NCI-H1092 (cell line): Measurements from ENCODE around the gene RNF224.
A peak's percentile ranks its signal among the peaks of the same experiment; 100 is the strongest.

Source experiments
- DNase-seq: peaks from one replicate; lab custom pipeline; 2025; lab: John Stamatoyannopoulos, UW

RNF224 gene

GRCh38 chr9:137215196-137215986 lies 11.9 kb upstream of the RNF224 start:
- DNase-seq: no peak

DNA sequence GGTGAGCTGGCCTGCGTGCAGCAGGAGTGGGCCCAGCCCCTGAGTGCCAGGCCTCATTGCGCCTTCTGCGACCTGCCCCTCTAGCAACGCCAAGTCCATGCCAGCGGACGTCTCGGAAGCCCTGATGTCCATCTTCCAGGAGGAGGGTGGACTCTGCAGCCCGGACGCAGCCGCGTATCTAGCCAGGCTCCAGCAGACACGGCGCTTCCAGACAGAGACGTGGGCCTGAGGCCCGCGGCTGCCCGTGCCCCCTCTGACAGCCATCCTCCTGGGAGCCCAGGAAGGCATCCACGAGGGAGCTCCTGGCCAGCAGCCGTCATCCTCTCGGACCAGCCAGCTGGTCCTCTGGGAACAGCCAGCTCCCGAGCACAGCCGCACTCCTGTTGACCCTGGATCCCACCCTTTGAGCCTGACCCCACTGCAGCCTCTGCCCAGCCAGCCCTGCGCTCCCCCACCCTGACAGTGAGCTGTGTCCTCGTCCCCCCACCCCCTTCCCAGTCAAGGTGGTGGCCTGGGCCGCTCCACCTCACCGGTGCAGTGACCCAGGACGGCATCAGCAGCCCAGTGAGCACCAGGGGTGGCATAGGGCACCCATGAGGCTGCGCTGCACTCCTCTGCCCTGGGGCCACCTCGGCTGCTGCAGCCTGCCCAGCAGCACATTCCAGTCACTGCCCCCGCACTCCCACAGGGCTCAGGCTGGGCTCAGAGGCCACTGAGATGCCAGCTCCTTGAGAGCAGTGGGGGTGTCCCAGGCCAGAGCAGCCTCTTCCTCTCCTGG lies 10.9 kb upstream of the RNF224 start:
- no peak for DNase-seq

DNA sequence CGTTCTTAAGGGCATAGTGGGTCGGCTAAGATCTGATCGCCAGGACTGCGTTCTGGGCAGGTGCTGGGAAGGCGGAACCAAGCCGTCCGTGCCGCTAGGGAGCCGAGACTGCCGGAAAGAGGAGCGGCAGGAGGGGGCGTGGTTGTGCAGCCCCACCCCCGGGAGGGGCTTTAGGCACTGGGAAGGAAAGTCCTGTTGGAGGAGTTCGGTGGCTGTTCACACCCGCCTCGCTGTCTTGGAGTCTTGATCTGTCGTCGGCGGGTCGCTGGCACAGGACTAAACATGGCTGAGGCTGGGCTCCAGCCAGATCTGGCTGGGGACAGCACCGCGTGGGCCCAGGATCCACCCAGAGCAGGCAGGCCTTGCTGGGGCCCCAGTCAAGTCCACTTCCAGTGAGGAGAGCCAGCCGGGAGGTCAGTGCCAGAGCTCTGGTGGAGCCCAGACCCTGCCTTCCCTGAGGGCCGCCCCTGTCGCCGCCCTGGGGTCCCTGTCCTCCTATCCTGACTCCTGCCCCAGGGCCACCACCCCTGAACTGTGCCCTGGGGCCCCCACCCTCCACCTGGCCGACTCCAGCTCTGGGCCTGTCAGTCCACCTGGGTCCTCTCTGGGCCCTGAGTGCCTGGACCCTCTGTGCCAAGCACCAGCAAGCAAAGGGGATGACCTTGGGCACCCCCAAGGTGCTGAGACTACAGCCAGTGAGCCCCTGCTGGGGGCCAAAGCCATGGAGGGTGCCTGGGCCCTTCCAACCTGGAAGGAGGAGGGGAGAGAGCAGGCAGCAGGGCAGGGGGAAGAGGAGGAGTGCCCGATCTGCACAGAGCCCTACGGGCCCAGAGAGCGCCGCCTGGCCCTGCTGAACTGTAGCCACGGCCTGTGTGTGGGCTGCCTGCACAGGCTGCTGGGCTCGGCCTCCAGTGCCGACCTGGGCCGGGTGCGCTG lies 9.8 kb upstream of the RNF224 start:
- DNase-seq: no peak

GRCh38 chr9:137218212-137218753 lies 9.0 kb upstream of the RNF224 start:
- DNase-seq: no peak

GRCh38 chr9:137218754-137219271 lies 8.5 kb upstream of the RNF224 start:
- no peak for DNase-seq

DNA sequence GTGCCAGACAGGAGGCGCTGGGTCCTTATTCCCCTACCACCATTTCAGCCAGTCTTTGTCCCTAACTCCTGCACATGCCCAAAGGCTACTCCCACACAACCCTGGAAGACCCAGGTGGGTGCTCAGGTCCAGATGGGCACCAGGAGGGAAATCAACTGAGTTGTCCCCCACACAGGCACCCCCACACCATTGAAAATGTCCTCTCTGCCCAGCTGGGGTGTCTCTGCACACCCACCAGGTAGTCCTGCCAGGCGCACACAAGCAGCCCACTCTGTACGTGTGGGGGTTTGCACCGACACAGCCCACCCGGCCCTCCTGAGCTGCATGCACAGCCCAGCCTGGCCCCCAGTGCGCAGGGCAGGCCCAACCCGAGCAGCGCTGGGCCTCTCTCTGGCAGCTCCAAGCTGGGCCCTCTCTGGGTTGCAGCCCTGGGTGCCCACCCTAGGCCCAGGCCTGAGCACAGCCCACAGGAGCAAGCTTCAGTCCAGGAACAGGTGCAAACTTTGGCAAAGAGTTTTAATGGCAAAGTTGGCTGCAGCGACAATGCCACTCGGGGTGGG lies 7.5 kb upstream of the RNF224 start:
- DNase-seq: no peak

DNA sequence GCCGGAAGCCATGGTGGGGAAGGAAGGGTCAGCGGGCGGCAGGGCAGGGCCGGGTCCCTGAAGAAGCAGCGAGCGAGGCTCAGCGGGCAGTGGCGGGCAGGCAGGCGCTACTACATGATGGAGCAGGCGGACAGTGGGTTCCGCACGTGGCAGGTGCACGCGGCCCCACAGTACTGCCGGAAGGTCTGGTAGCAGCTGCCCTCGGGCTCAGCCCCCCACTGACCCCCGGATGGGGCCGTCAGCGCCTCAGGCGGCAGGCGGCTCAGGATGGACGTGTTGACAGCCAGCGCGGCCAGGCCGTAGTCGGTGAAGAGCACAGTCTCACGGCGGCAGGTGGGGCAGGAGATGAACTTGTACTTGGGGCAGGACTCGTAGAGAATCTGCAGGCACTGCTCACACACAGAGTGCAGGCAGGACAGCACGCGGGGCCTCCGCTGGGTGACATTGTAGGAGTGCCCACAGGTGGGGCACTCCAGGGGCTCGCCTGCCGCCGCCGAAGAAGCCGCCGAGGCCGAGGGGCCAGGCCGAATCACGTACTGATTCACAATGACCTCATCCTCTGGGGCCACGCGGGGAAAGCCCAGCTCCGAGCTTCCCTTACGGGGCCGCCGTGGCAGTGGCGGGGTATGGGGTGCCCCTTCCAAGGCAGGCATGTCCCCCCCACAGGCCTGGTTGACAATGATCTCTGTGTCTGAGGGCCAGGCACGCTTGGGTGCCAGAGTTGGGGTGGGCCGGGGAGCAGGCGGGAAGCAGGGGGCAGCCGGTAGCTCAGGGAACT lies 6.8 kb upstream of the RNF224 start:
- DNase-seq: no peak

DNA sequence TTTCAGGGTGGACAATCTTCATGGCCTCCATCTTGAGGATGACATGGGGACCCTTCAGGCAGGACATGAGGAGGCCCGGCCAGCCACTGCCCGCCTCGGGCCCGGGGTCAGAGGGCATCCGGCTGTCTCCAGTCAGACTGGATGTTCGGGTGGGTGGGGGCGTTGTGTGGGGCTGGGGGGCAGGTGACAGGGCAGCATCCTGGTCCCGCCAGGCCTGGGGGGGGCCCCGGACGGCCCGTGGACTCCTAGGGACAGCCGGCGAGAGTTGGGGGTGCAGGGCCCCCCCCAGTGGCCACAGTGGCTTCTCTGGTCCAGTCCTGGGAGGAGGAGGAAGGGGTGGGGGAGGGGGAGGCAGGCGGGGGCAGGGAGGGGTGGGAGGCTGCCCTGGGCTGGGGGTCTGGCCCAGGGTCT lies 6.2 kb upstream of the RNF224 start:
- no peak for DNase-seq

- no peak for DNase-seq
These were observed 5.7 kb upstream of the RNF224 start for GRCh38 chr9:137221506-137222111.

GRCh38 chr9:137222190-137223077 lies 4.9 kb upstream of the RNF224 start, which contains the start of gene RNF208:
Gene RNF208 (minus strand): TSS chr9:137222240. CDS start chr9:137221212, 1,028 bp downstream.
- DNase-seq: no peak

DNA sequence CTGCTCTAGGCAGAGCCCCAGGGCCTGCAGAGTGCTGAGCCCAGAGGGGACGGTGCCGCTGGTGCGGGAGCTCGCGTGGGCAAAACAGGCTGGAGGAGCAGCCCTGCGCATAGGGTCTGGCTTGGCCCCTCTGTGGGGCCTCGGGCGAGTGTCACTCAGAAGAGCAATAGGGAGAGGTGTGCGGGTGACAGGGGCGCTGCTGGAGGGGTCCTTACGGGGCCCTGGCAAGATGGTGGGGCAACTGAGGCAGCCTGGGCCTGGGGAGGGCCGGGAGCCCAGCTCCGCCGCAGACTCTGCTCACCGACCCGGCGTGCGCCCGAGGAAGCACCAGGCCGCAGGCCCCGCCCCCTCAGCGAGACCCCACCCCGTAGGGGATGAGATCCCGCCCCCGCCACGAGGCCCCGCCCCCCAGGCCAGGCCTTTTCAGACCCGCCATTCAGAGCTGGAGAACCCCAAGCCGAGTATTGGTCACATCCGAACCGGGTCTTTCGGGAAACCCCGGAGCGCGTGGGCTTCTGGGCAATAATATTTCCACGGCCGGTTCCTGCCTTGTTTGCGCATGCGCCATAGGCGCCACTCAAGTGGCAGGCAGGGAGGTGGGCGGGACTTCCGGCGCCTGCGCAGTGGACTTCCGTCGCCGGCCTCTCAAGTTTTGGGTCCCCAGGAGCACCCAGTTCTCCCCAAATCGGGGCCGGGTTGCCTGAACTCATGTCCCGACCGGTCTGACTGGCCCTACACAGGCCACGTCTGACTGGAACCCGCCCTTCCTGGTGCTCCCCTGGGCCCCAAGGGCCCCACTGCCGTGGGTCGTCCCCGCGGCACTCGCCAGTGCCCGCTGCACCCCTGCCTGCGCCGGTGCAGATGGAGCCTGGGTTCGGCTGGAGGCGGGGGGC lies 4.0 kb upstream of the RNF224 start:
- peak; percentile 98 for DNase-seq

- no peak for DNase-seq
These were observed 2.2 kb upstream of the RNF224 start, which contains the start of gene CYSRT1 for GRCh38 chr9:137224830-137225694. Gene CYSRT1 (plus strand): TSS chr9:137225174. CDS start chr9:137225622, 448 bp downstream.

DNA sequence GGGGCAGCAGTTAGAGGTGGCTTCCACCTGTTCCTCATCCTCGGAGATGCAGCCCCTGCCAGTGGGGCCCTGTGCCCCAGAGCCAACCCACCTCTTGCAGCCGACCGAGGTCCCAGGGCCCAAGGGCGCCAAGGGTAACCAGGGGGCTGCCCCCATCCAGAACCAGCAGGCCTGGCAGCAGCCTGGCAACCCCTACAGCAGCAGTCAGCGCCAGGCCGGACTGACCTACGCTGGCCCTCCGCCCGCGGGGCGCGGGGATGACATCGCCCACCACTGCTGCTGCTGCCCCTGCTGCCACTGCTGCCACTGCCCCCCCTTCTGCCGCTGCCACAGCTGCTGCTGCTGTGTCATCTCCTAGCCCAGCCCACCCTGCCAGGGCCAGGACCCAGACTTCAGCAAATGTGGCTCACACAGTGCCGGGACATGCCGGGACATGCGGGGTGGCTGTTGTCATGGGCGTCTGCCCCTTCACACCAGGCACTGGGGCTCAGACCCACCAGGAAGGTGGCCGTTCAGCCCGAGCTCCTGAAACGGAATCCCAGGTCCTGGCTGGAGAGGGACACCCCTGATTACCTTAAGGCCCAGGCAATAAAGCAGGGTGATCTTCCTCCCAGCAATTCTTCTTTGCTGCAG lies 1.5 kb upstream of the RNF224 start:
- DNase-seq: no peak

GRCh38 chr9:137226338-137227053 lies 806 bp upstream of the RNF224 start:
- no peak for DNase-seq

DNA sequence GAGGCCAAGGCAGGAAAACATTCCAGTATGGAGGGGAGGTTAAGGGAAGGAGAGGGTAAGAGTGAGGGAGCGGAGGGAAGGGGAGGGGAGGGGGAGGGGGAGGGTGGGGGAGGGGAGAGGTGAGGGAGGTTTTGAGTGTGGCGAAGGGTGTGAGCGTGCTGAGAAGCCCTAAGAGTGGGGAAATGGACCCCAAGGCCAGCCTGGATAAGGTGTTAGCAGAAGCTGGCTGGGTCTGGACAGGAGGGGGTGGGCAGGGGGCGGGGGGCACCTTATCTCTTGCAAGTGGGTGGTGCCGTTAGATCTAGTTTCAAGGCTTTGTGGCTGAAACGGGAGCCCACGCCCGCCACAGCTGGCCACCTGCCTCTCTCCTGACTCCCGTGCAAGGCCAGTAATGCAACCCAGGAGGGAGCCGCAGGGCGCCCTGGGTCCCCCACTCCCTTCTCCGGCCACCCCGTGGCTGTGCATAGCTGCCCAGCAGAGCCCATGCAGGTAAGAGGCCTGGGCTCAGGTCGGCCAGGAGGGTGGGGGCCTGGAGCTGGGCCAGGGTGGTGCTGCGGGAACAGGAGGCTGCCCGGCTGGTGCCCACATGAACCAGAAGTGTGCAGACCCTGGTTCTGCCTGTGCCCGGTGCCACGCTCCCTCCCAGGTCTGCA lies 677 bp downstream of the RNF224 start:
- no peak for DNase-seq
